Measurements from ENCODE around the gene GSTT2B.
"Not testable (repeated sequence)": the region's sequence is repeated elsewhere in the genome, so short reads cannot be mapped to it uniquely, and the experiment has no call there.

The GSTT2B gene

GRCh38 chr22:23926561-23926960 lies 34.4 kb downstream of the GSTT2B start:
- H3K4me3 Mint-ChIP-seq: no peak overlapping the region
- no peak overlapping the region for H3K27ac Mint-ChIP-seq
- no peaks in the 10 kb centered on the region for H3K27me3 Mint-ChIP-seq
- H3K36me3 Mint-ChIP-seq: peaks cover 20% of the 10 kb centered on the region
- peaks cover 9% of the 10 kb centered on the region for H3K9me3 Mint-ChIP-seq (ENCODE audit: low read depth)
- H3K4me1 Mint-ChIP-seq (ENCODE audit: low read depth): peaks cover 1% of the 10 kb centered on the region

GRCh38 chr22:23925020-23925606 lies 35.9 kb downstream of the GSTT2B start:
- Mint-ChIP-seq H3K4me1 (ENCODE audit: low read depth) (peaks cover 1% of the 10 kb centered on the region), H3K27ac (no peak overlapping the region), H3K4me3 (no peak overlapping the region), H3K9me3 (ENCODE audit: low read depth) (peaks cover 5% of the 10 kb centered on the region), H3K36me3 (peaks cover 16% of the 10 kb centered on the region), H3K27me3 (no peaks in the 10 kb centered on the region)

- peaks cover 5% of the 10 kb centered on the region for H3K9me3 Mint-ChIP-seq (ENCODE audit: low read depth)
- H3K4me1 Mint-ChIP-seq (ENCODE audit: low read depth): peaks cover 1% of the 10 kb centered on the region
- no peak overlapping the region for H3K4me3 Mint-ChIP-seq
- H3K36me3 Mint-ChIP-seq: peaks cover 16% of the 10 kb centered on the region
- no peak overlapping the region for H3K27ac Mint-ChIP-seq
- no peaks in the 10 kb centered on the region for H3K27me3 Mint-ChIP-seq
Observed at GRCh38 chr22:23922921-23923320, 38.1 kb downstream of the GSTT2B start.

- H3K4me3 Mint-ChIP-seq; H3K4me1 Mint-ChIP-seq (ENCODE audit: low read depth); H3K27me3 Mint-ChIP-seq; H3K9me3 Mint-ChIP-seq (ENCODE audit: low read depth); H3K27ac Mint-ChIP-seq: not testable (repeated sequence)
- peaks cover 12% of the 10 kb centered on the region for H3K36me3 Mint-ChIP-seq
Observed at GRCh38 chr22:23921586-23922201, 39.3 kb downstream of the GSTT2B start.

GRCh38 chr22:23920267-23920611 lies 40.8 kb downstream of the GSTT2B start:
- not testable (repeated sequence) for H3K4me3 Mint-ChIP-seq; H3K4me1 Mint-ChIP-seq (ENCODE audit: low read depth); H3K9me3 Mint-ChIP-seq (ENCODE audit: low read depth); H3K27ac Mint-ChIP-seq; H3K36me3 Mint-ChIP-seq; H3K27me3 Mint-ChIP-seq

GRCh38 chr22:23915290-23915689 lies 45.7 kb downstream of the GSTT2B start:
- Mint-ChIP-seq H3K36me3 (no peaks in the 10 kb centered on the region), H3K4me1 (ENCODE audit: low read depth) (peaks cover 23% of the 10 kb centered on the region), H3K9me3 (ENCODE audit: low read depth) (no peaks in the 10 kb centered on the region), H3K4me3 (no peak overlapping the region), H3K27ac (no peak overlapping the region), H3K27me3 (no peaks in the 10 kb centered on the region)

- Mint-ChIP-seq H3K9me3 (ENCODE audit: low read depth) (no peaks in the 10 kb centered on the region), H3K4me3 (peak overlapping the region; percentile 94), H3K27me3 (no peaks in the 10 kb centered on the region), H3K4me1 (ENCODE audit: low read depth) (peaks cover 23% of the 10 kb centered on the region), H3K27ac (peak overlapping the region; percentile 98), H3K36me3 (peaks cover 3% of the 10 kb centered on the region)
Observed at GRCh38 chr22:23913661-23914353, 47.2 kb downstream of the GSTT2B start.

GRCh38 chr22:23913306-23913660 lies 47.7 kb downstream of the GSTT2B start:
- Mint-ChIP-seq H3K27me3 (no peaks in the 10 kb centered on the region), H3K4me3 (peak overlapping the region; percentile 94), H3K36me3 (peaks cover 3% of the 10 kb centered on the region), H3K9me3 (ENCODE audit: low read depth) (no peaks in the 10 kb centered on the region), H3K4me1 (ENCODE audit: low read depth) (peaks cover 23% of the 10 kb centered on the region), H3K27ac (peak overlapping the region; percentile 98)

GRCh38 chr22:23912293-23912903 lies 48.6 kb downstream of the GSTT2B start:
- peak overlapping the region; percentile 44 for H3K4me3 Mint-ChIP-seq
- peaks cover 23% of the 10 kb centered on the region for H3K4me1 Mint-ChIP-seq (ENCODE audit: low read depth)
- H3K27ac Mint-ChIP-seq: peak overlapping the region; percentile 38

GRCh38 chr22:23911318-23911980 lies 49.5 kb downstream of the GSTT2B start:
- Mint-ChIP-seq H3K9me3 (ENCODE audit: low read depth) (no peaks in the 10 kb centered on the region), H3K27me3 (no peaks in the 10 kb centered on the region), H3K27ac (no peak overlapping the region), H3K4me3 (no peak overlapping the region), H3K4me1 (ENCODE audit: low read depth) (peaks cover 23% of the 10 kb centered on the region), H3K36me3 (peaks cover 3% of the 10 kb centered on the region)

More at GRCh38 chr22:23912293-23912903, 48.6 kb downstream of the GSTT2B start:
- no peaks in the 10 kb centered on the region for H3K27me3 Mint-ChIP-seq
- no peaks in the 10 kb centered on the region for H3K9me3 Mint-ChIP-seq (ENCODE audit: low read depth)
- H3K36me3 Mint-ChIP-seq: peaks cover 3% of the 10 kb centered on the region

- H3K9me3 Mint-ChIP-seq (ENCODE audit: low read depth): no peaks in the 10 kb centered on the region
- H3K4me3 Mint-ChIP-seq: no peak overlapping the region
- peaks cover 23% of the 10 kb centered on the region for H3K4me1 Mint-ChIP-seq (ENCODE audit: low read depth)
- H3K27me3 Mint-ChIP-seq: no peaks in the 10 kb centered on the region
- H3K27ac Mint-ChIP-seq: no peak overlapping the region
- H3K36me3 Mint-ChIP-seq: peaks cover 3% of the 10 kb centered on the region
Observed at GRCh38 chr22:23910496-23911190, 50.4 kb downstream of the GSTT2B start.

- H3K4me1 Mint-ChIP-seq (ENCODE audit: low read depth): peaks cover 19% of the 10 kb centered on the region
- no peaks in the 10 kb centered on the region for H3K9me3 Mint-ChIP-seq (ENCODE audit: low read depth)
- H3K36me3 Mint-ChIP-seq: peaks cover 3% of the 10 kb centered on the region
- H3K27ac Mint-ChIP-seq: no peak overlapping the region
- H3K4me3 Mint-ChIP-seq: no peak overlapping the region
- no peaks in the 10 kb centered on the region for H3K27me3 Mint-ChIP-seq
Observed at GRCh38 chr22:23909296-23909898, 51.6 kb downstream of the GSTT2B start.

GRCh38 chr22:23908587-23909205 lies 52.3 kb downstream of the GSTT2B start:
- H3K9me3 Mint-ChIP-seq (ENCODE audit: low read depth): no peaks in the 10 kb centered on the region

GRCh38 chr22:23907423-23907822 lies 53.6 kb downstream of the GSTT2B start:
- H3K9me3 Mint-ChIP-seq (ENCODE audit: low read depth); H3K4me3 Mint-ChIP-seq; H3K27me3 Mint-ChIP-seq; H3K36me3 Mint-ChIP-seq; H3K27ac Mint-ChIP-seq; H3K4me1 Mint-ChIP-seq (ENCODE audit: low read depth): not testable (repeated sequence)

More at GRCh38 chr22:23908587-23909205, 52.3 kb downstream of the GSTT2B start:
- Mint-ChIP-seq H3K4me1 (ENCODE audit: low read depth) (peaks cover 14% of the 10 kb centered on the region), H3K27ac (no peak overlapping the region), H3K27me3 (no peaks in the 10 kb centered on the region), H3K4me3 (no peak overlapping the region), H3K36me3 (peaks cover 3% of the 10 kb centered on the region)
